ENCODE results near the gene PDE12. TPM values are rescaled to one million over a fixed set of nuclear protein-coding genes. Genes with fewer than 3 reads are reported as not detected.

The PDE12 gene
- total RNA-seq, 1 donor from 2014 or later = 16.2 TPM

GRCh38 chr3:57597127-57597923 is 41.3 kb downstream of the PDE12 start, which contains the start of gene ARF4:
TSS of gene ARF4 (minus strand) at chr3:57597344. CDS start at chr3:57597140, 204 bp downstream.
- Histone ChIP-seq H3K79me2 (ENCODE audit: insufficient read depth, low read length) (peaks cover 57% of the 10 kb centered on the region), H3K4me1 (ENCODE audit: insufficient read depth, low read length) (peaks cover 27% of the 10 kb centered on the region)
- peak; percentile 92 for FAIRE-seq

GRCh38 chr3:57598765-57599360 is 42.8 kb downstream of the PDE12 start:
- Histone ChIP-seq H3K4me2 (ENCODE audit: low read length) (peak overlapping the region; percentile 88), H3K27ac (ENCODE audit: low read depth, low read length) (peak overlapping the region; percentile 96), H4K20me1 (ENCODE audit: insufficient read depth, low read length) (peaks cover 29% of the 10 kb centered on the region), H3K79me2 (ENCODE audit: insufficient read depth, low read length) (peaks cover 42% of the 10 kb centered on the region), H3K9ac (ENCODE audit: low read length) (peak overlapping the region; percentile 93), H3K4me1 (ENCODE audit: insufficient read depth, low read length) (peaks cover 15% of the 10 kb centered on the region), H2AFZ (ENCODE audit: low read depth, low read length) (no peak overlapping the region), H3K27me3 (ENCODE audit: insufficient read depth, low read length) (no peaks in the 10 kb centered on the region), H3K36me3 (ENCODE audit: insufficient read depth, low read length) (peaks cover 9% of the 10 kb centered on the region), H3K9me3 (ENCODE audit: insufficient read depth, low read depth, low read length) (no peaks in the 10 kb centered on the region), H3K4me3 (ENCODE audit: insufficient read depth, low read depth, low read length) (peak overlapping the region; percentile 75)
- no peak for TF ChIP-seq EZH2 (IDR thresholded peaks at IDR 0.05; ENCODE audit: insufficient read depth, low read length)
- TF ChIP-seq CTCF (IDR thresholded peaks at IDR 0.05; ENCODE audit: insufficient read depth, low read depth, low read length) = no peak
- H3K27me3 Mint-ChIP-seq (ENCODE audit: low read depth, unreplicated experiment) = no peaks in the 10 kb centered on the region
- DNase-seq (ENCODE audit: low read depth) (no peak), FAIRE-seq (no peak)
- H3K4me3 Mint-ChIP-seq (ENCODE audit: unreplicated experiment) = peak overlapping the region; percentile 93
- no peaks in the 10 kb centered on the region for H3K9me3 Mint-ChIP-seq (ENCODE audit: unreplicated experiment)
- peaks cover 6% of the 10 kb centered on the region for H3K4me1 Mint-ChIP-seq (ENCODE audit: low read depth, unreplicated experiment)
- peak overlapping the region; percentile 95 for H3K27ac Mint-ChIP-seq (ENCODE audit: unreplicated experiment)
- H3K36me3 Mint-ChIP-seq (ENCODE audit: low read depth, unreplicated experiment) = peaks cover 2% of the 10 kb centered on the region

More at GRCh38 chr3:57597127-57597923, 41.3 kb downstream of the PDE12 start, which contains the start of gene ARF4:
- H3K36me3 ChIP-seq (ENCODE audit: insufficient read depth, low read length) = peaks cover 9% of the 10 kb centered on the region
- Mint-ChIP-seq H3K27me3 (ENCODE audit: low read depth, unreplicated experiment) (no peaks in the 10 kb centered on the region), H3K36me3 (ENCODE audit: low read depth, unreplicated experiment) (peaks cover 6% of the 10 kb centered on the region), H3K4me1 (ENCODE audit: low read depth, unreplicated experiment) (peaks cover 14% of the 10 kb centered on the region), H3K9me3 (ENCODE audit: unreplicated experiment) (no peaks in the 10 kb centered on the region), H3K4me3 (ENCODE audit: unreplicated experiment) (peak within 1 kb of the TSS; percentile 93), H3K27ac (ENCODE audit: unreplicated experiment) (peak within 1 kb of the TSS; percentile 99)
- H3K27me3 ChIP-seq (ENCODE audit: insufficient read depth, low read length) = no peaks in the 10 kb centered on the region
- H3K27ac ChIP-seq (ENCODE audit: low read depth, low read length) = peak within 1 kb of the TSS; percentile 100
- peak; percentile 99 for DNase-seq (ENCODE audit: low read depth)
- H3K4me3 ChIP-seq (ENCODE audit: insufficient read depth, low read depth, low read length) = peak within 1 kb of the TSS; percentile 98
- peak within 1 kb of the TSS; percentile 100 for H3K9ac ChIP-seq (ENCODE audit: low read length)
- H2AFZ ChIP-seq (ENCODE audit: low read depth, low read length) = peak within 1 kb of the TSS; percentile 78
- H4K20me1 ChIP-seq (ENCODE audit: insufficient read depth, low read length) = peaks cover 44% of the 10 kb centered on the region
- no peaks in the 10 kb centered on the region for H3K9me3 ChIP-seq (ENCODE audit: insufficient read depth, low read depth, low read length)
- TF ChIP-seq EZH2 (IDR thresholded peaks at IDR 0.05; ENCODE audit: insufficient read depth, low read length) (no peak), CTCF (IDR thresholded peaks at IDR 0.05; ENCODE audit: insufficient read depth, low read depth, low read length) (no peak)
- peak within 1 kb of the TSS; percentile 88 for H3K4me2 ChIP-seq (ENCODE audit: low read length)

Data from astrocyte (in vitro differentiated cells and primary cell).